Stimulated activated CD8-positive, alpha-beta memory T cell treated with anti-CD3 and anti-CD28 coated beads, Interleukin-4, amount 100 ng/mL, for 48 hours (primary cell): ENCODE measurements around the gene ERFL.
"Not testable (repeated sequence)": the region's sequence is repeated elsewhere in the genome, so short reads cannot be mapped to it uniquely, and the experiment has no call there.

ENCODE experiments used
- DNase-seq: peaks from one replicate; pipeline ENCODE4 v3.0.0-alpha.2; 2020

The ERFL gene

DNA sequence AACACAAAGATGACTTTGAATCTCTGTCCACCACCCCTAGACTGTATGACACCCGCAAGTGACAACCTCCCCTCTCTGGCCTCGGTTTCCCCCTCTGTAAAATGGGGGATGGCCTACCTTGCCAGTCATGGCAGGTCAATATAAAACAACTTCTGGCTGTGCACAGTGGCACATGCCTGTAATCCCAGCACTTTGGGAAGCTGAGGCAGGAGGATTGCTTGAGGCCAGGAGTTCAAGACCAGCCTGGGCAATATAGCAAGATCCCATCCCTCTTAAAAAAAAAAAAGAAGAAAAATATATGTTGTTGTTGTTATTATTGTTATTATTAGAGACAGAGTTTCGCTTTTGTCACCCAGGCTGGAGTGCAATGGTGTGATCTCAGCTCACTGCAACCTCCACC, 52.3 kb downstream of the ERFL start:
- DNase-seq: not testable (repeated sequence)

GRCh38 chr19:41872775-41873647, 55.2 kb downstream of the ERFL start:
- peak; percentile 85 for DNase-seq

GRCh38 chr19:41872384-41872774, 55.9 kb downstream of the ERFL start:
- DNase-seq: peak; percentile 53

DNA sequence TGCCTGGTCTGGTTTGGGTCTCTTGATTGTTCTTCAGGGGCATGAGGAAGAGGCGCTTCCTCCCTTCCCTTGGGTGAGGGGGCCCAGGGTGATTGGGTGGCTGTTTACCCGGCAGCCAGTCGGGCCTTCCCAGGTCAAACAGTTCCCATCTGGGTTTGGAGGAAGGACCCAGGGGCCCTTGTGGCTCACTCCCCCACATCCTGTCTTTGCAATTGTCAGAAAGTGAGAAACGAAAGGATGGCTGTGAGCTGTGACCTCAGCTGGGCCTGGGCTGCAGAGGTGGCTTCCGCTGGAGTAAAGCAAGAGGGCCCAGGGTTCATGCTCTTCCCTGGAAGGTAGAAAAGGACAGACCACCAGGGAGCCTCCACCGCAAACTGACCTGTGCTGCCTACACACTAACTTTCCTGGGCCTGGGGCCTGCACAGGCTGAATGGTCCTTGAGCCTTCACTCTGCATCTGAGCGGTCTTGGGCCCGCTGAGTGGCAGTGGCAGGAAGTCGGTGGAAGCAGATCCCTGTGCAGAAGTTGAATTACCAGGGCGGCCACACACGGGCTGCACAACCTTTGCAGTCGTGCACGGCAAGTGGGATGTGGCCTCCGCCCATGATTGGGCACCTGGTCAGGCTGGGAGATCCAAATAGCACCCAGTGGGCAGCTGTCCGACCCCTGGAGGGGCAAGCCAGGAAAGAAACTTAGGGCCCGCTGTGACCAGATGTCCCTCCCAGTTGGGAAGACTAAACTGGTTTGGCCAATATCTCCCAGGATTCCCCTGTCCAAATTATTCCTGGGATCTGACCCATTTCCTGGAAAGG, 56.5 kb downstream of the ERFL start:
- DNase-seq: peak; percentile 83

DNA sequence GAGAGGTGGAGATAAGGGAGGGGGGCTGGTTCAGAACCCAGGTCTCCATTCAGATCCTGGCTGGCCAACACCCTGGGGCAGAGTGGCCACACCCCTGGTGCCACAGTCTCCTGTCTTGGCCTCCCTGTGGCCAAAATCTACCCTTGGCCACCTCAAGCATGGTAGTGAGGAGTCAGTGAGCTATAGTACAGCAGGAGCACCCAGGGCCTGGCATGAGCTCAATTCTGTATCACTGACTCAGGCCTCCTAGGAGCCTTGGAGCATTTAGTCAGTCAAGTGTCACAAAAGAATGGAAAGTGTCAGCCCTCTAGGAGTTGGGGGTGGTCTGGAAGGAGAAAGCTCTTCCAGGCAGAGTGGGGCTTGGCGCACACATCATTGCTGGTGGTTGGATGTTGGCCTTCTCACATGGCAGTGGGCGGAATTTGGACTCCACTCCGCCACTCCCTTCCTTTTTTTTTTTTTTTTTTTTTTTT, 57.8 kb downstream of the ERFL start:
- DNase-seq: peak; percentile 52

- peak; percentile 26 for DNase-seq
These were observed 58.8 kb downstream of the ERFL start for GRCh38 chr19:41869374-41869955.

- no peak for DNase-seq
These were observed 59.3 kb downstream of the ERFL start for GRCh38 chr19:41868989-41869300.

GRCh38 chr19:41868120-41868988, 59.9 kb downstream of the ERFL start:
- peak; percentile 29 for DNase-seq

DNA sequence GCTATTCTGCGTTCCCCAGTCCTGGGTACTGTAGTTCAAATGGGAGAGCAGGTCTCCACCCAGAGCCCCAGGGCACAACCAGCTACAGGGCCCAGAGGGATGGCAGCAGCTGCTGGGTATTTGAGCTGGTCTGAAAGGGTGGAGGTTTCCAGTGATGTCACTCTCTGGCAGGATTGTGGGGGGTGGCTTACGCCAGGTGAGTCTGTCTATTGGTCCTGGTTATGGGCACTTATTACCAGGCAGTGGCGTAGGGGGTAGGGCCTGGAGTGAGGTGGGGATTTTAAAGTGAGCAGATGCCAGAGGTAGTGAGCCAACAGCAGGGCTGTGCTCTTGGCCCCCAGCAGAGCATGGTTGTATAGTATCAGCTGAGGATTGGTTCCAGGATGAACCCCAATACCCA, 62.0 kb downstream of the ERFL start:
- DNase-seq: peak; percentile 45

- DNase-seq: no peak
These were observed 63.9 kb downstream of the ERFL start for GRCh38 chr19:41864374-41864773.

DNA sequence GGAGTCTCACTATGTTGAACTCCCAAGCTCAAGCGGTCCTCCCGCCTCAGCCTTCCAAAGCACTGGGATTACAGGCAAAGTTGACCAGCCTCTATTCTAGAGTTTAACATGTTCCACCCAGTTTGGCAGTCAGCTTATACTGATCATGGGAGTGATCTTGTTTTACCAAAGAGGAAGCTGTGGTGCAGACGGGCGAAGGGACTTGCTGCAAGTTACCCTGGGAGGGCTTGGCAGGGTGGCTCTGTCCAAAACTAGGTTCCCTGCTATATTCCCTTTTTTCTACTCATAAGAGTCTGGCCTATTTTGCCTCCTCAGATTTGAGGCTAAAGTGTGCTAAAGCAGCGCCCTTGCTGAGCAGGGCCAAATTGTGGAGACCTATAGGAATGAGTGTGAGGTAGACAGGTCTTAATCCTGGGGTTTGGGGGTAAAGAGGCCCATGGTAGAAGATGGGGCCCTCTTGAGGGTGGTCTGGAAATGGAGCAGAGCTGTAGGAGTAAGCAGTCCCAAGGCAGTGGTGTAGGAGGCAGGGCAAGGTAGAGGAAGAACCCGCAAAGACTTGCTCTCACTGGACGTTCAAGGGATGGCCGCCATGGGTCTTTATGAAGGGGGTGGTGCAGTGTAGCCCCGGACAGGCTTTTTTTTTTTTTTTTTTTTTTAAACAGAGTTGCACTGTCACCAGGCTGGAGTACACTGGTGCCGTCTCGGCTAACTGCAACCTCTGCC, 64.9 kb downstream of the ERFL start:
- DNase-seq: peak; percentile 31

DNA sequence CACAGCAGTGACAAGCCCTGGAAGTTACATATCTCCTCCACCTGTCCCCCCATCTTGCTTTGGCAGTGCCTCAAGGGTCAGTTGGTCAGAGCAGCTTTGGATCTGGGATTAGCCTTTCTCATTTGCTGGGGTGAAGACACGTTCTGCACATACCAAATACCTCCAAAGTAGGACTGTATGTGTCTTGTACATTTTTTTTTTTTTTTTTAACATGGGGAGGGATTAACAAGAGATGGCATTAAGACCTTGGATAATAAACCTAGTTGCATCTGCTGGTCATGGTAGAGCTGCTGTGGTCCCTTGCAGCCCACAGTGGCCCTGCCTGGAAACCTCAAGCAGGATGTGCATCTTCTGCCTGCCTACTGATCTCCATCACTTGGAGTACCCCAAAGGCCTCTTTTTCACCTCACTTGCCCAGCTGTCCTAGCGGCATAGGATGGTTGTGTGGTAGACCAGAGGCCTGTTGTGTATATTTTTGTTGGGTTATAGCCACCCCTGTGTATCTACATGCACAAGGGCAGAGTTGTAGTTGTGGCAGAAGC, 65.7 kb downstream of the ERFL start:
- peak; percentile 28 for DNase-seq

DNA sequence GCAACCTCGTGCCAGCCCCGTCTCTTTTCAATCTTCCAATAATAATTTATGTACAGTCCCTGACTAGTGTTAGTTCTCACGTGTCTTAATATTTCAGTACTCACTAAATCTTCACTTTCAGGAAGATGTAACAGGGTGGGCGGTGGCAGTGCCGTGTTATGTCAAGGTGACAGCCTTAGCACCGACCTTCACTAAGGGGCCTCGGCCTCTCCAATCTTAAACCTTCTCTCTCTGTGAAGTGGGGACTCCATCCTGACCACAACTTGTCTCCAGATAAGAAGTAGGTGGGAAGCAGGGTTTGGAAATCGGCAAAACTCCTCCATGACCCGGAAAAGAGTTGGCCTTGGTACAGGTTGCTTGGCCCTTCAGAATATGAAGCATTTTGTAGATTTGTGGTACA, 66.4 kb downstream of the ERFL start:
- DNase-seq: peak; percentile 27

DNA sequence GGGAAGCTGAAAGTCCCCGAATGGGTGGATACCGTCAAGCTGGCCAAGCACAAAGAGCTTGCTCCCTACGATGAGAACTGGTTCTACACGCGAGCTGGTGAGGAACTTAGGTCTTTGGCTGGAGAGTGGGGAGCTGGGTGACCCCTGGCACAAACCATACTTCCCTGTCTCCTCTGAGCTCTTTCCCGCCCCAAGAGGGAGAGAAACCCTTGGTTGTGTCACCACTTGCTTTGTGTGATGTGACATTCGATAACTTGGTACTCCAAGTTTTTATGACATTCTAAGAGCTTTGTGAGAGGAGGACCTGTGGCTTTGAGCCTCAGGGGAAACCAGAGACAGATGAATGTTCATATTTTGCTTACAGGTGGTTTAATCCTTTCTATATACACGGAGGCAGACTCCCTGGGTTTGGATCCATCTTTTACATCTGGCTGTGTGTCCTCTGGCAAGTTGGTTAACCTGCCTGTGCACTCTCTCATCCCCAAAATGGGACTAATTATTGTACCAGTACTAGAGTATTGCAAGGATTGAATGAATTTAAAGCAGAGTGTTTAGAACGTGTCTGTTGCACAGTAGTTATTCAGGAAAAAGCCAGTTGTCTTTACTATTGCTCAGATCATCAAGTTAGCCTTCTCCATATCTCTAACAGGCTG, 67.0 kb downstream of the ERFL start:
- peak; percentile 35 for DNase-seq

- peak; percentile 41 for DNase-seq
These were observed 67.7 kb downstream of the ERFL start for GRCh38 chr19:41860419-41861115.

DNA sequence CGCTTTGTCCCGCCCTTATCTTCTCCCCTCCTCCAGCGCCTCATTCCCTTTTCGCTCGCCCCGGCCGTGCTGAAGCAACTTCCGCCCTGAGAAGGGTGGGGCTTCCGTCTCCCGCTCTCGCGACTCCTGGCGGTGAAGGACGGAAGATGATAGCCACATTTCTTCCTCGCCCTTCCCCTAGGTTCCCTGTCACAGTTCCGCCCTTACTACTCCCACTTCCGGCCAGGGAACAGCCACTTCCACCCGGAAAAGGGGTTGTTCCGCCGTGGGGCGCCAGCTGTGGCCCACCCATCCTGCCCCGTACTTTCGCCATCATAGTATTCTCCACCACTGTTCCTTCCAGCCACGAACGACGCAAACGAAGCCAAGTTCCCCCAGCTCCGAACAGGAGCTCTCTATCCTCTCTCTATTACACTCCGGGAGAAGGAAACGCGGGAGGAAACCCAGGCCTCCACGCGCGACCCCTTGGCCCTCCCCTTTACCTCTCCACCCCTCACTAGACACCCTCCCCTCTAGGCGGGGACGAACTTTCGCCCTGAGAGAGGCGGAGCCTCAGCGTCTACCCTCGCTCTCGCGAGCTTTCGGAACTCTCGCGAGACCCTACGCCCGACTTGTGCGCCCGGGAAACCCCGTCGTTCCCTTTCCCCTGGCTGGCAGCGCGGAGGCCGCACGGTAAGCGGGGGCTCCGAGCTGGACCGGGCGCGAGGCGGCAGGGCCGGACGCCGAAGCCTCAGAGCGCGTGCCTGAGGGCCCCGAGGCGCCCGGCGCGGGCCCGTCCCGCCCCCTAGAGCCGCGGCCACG, 68.4 kb downstream of the ERFL start, which contains the start of gene RPS19:
RPS19 (plus strand) TSS at position 638 of the 801 bp plus-strand sequence. CDS start 520 bp downstream, outside the sequence.
- peak; percentile 99 for DNase-seq

DNA sequence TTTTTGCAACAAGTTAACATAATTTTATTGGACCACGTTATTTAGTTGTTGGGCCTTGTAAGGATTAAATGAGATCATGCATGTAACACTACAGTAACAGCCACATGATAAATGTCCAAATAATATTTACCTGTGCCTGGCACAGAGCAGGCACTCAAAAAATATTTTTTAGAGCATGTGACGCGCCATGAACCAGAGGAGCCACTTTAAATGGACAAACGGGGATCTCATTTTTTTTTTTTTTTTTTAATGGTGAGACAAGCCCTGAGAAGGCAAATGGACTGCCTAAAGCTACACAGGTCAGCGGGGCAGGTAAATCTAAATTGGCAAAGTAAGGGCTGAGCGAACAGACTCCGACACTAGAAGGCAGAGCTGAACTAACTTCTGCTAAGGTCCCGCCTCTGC, 69.0 kb downstream of the ERFL start:
- no peak for DNase-seq
